Naive B cell (primary cell): ENCODE results near the gene ZNF586. TPM values are rescaled to one million over a fixed set of nuclear protein-coding genes. Genes with fewer than 3 reads are reported as not detected.
A peak's percentile ranks its signal among the peaks of the same experiment; 100 is the strongest.
"Not testable (repeated sequence)": the region's sequence is repeated elsewhere in the genome, so short reads cannot be mapped to it uniquely, and the experiment has no call there.

ENCODE experiments used
- ATAC-seq, 2 donors: fragments of 150-1000 bp; cut with Tn5 transposase; 2 replicates each; pipeline ENCODE4 v1.10.0; 2021; ENCODE audit warnings: low read depth in 2 of 2, mild to moderate bottlenecking in 2 of 2, moderate library complexity in 2 of 2
- DNase-seq: peaks from one replicate; pipeline ENCODE4 v3.0.0; 2022
- H3K27ac Mint-ChIP-seq, 6 donors: one replicate each; pipeline ENCODE4 v1.8.0; 2020 to 2022; ENCODE audit warnings: mild to moderate bottlenecking in 6 of 6, mixed read lengths in 6 of 6, moderate library complexity in 5 of 6, inconsistent platforms in 2 of 6
- H3K27me3 Mint-ChIP-seq, 3 donors: one replicate each; pipeline ENCODE4 v1.8.0; 2021 to 2022; ENCODE audit warnings: mixed read lengths in 3 of 3, mild to moderate bottlenecking in 1 of 3
- H3K36me3 Mint-ChIP-seq, 2 donors: one replicate each; pipeline ENCODE4 v1.8.0; 2020 to 2022; ENCODE audit warnings: mixed read lengths in 2 of 2, inconsistent platforms in 1 of 2, mild to moderate bottlenecking in 1 of 2
- H3K4me1 Mint-ChIP-seq, 3 donors: one replicate each; pipeline ENCODE4 v1.8.0; 2020 to 2022; ENCODE audit warnings: mixed read lengths in 3 of 3, inconsistent platforms in 1 of 3, mild to moderate bottlenecking in 1 of 3, moderate library complexity in 1 of 3
- H3K4me3 Mint-ChIP-seq, 8 donors: one replicate each; pipeline ENCODE4 v1.8.0; 2020 to 2022; ENCODE audit warnings: mild to moderate bottlenecking in 8 of 8, mixed read lengths in 8 of 8, moderate library complexity in 8 of 8, inconsistent platforms in 2 of 8
- H3K9me3 Mint-ChIP-seq, 7 donors: one replicate each; pipeline ENCODE4 v1.8.0; 2020 to 2022; ENCODE audit warnings: mixed read lengths in 7 of 7, mild to moderate bottlenecking in 5 of 7, inconsistent platforms in 2 of 7, moderate library complexity in 1 of 7
- polyA plus RNA-seq, 6 donors: library from polyadenylated mRNA; unstranded; fragments of 300-500 nt; fragmentation: Illumina TruSeq; gene quantifications; one replicate each; pipeline ENCODE4 v1.2.3, GENCODE V29; 2021; ENCODE audit warnings: low read depth in 6 of 6

ZNF586 gene
- polyA plus RNA-seq, 6 donors from 2014 or later: 17.1 to 29.8 (median 24.1) TPM

DNA sequence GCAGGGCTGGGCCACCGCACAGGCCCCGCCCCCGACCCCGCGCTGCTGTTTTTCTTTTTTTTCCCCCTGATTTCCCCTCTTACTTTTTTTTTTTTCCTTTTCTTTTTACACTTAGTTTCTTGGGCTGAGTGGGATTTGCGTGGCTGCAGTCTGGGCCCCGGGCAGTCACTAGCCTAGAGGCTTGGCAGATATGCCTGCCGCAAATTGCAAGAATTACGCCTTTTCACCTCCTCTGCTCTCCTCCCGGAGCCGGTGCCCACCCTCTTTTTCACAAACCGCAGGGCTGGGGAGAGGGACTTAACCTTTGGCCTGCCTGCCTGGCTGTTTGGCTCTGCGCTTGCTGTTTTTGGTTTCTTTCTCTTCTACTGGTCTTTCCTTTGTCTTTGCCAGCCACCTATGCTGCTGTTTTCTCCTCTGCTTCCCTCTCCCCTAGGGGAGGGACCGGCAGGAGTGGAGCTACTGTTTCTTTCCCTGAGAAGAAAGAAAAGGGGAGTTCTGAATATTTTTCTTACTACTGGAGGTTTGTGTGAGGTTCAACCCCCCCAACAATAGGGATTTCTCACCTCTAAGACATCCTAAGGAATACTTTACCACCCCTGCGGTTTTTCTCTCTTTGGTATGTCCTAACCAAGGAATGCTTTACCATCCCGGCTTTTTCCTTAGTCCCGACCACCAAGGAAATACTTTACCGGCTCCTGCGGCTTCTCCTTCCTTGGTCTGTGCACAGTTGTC, 34.3 kb downstream of the ZNF586 start:
- Mint-ChIP-seq H3K4me3 (peak overlapping the region; percentile 83 to 97 (median 88)), H3K4me1 (peaks cover 34 to 56% (median 52%) of the 10 kb centered on the region in 3 donors), H3K9me3 (no peaks in the 10 kb centered on the region), H3K27me3 (no peaks in the 10 kb centered on the region), H3K36me3 (no peaks in the 10 kb centered on the region), H3K27ac (peak overlapping the region; percentile 44 to 96 (median 92))
- peak; percentile 9 for DNase-seq
- peak; percentile 21 to 23 for ATAC-seq

DNA sequence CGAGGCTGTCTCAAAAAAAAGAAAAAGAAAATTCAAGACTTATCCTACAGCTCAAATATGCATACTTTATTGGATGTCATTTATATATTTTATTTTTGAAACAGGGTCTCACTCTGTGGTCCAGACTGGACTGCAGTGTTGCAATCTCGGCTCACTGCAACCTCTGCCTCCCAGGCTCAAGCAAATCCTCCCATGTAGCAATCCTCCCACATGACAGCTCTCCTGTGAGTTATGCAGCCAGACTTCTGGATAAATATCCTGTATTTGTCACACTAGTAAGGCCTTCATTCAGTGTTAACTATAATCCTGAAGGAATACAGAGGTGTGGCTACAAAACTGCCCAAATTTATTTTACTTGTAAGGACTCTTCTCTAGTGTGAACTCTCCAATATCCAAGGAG, 38.1 kb downstream of the ZNF586 start:
- DNase-seq (no peak), ATAC-seq (no peak)
- H3K9me3 Mint-ChIP-seq: no peaks in the 10 kb centered on the region
- peak overlapping the region in 1 of 6 donors; percentile 33 for H3K27ac Mint-ChIP-seq
- peaks cover 25 to 46% (median 36%) of the 10 kb centered on the region in 3 donors for H3K4me1 Mint-ChIP-seq
- no peaks in the 10 kb centered on the region for H3K27me3 Mint-ChIP-seq
- peaks cover 0 to 3% of the 10 kb centered on the region in 2 donors for H3K36me3 Mint-ChIP-seq
- no peak overlapping the region for H3K4me3 Mint-ChIP-seq

GRCh38 chr19:57810410-57811295, 41.2 kb downstream of the ZNF586 start:
- Mint-ChIP-seq H3K27ac (peak overlapping the region in 1 of 6 donors; percentile 37), H3K4me1 (peaks cover 34 to 49% (median 45%) of the 10 kb centered on the region in 3 donors)
- H3K36me3 Mint-ChIP-seq, ATAC-seq, H3K27me3 Mint-ChIP-seq, H3K4me3 Mint-ChIP-seq, DNase-seq, H3K9me3 Mint-ChIP-seq: not testable (repeated sequence)

GRCh38 chr19:57812226-57812625, 42.8 kb downstream of the ZNF586 start:
- H3K9me3 Mint-ChIP-seq: no peaks in the 10 kb centered on the region
- H3K27ac Mint-ChIP-seq: peak overlapping the region in 2 of 6 donors; percentile 7 to 76
- no peak for DNase-seq
- peaks cover 0 to 3% of the 10 kb centered on the region in 2 donors for H3K36me3 Mint-ChIP-seq
- peaks cover 37 to 48% (median 43%) of the 10 kb centered on the region in 3 donors for H3K4me1 Mint-ChIP-seq
- no peak for ATAC-seq
- H3K4me3 Mint-ChIP-seq: peak overlapping the region in 4 of 8 donors; percentile 2 to 80 (median 37)
- H3K27me3 Mint-ChIP-seq: no peaks in the 10 kb centered on the region

- peaks cover 37 to 48% (median 43%) of the 10 kb centered on the region in 3 donors for H3K4me1 Mint-ChIP-seq
- not testable (repeated sequence) for DNase-seq, H3K36me3 Mint-ChIP-seq, H3K9me3 Mint-ChIP-seq, ATAC-seq, H3K27me3 Mint-ChIP-seq
- H3K27ac Mint-ChIP-seq: peak overlapping the region in 5 of 6 donors; percentile 29 to 88 (median 72)
- peak overlapping the region; percentile 47 to 99 (median 86) for H3K4me3 Mint-ChIP-seq
Observed at GRCh38 chr19:57812975-57813820, 43.7 kb downstream of the ZNF586 start.

GRCh38 chr19:57813919-57814504, 44.5 kb downstream of the ZNF586 start:
- ATAC-seq: no peak
- no peak for DNase-seq
- Mint-ChIP-seq H3K27me3 (no peaks in the 10 kb centered on the region), H3K36me3 (peaks cover 0 to 3% of the 10 kb centered on the region in 2 donors), H3K27ac (peak overlapping the region; percentile 94 to 98 (median 96)), H3K4me3 (peak overlapping the region; percentile 91 to 99 (median 98)), H3K9me3 (no peaks in the 10 kb centered on the region), H3K4me1 (peaks cover 37 to 50% (median 43%) of the 10 kb centered on the region in 3 donors)

DNA sequence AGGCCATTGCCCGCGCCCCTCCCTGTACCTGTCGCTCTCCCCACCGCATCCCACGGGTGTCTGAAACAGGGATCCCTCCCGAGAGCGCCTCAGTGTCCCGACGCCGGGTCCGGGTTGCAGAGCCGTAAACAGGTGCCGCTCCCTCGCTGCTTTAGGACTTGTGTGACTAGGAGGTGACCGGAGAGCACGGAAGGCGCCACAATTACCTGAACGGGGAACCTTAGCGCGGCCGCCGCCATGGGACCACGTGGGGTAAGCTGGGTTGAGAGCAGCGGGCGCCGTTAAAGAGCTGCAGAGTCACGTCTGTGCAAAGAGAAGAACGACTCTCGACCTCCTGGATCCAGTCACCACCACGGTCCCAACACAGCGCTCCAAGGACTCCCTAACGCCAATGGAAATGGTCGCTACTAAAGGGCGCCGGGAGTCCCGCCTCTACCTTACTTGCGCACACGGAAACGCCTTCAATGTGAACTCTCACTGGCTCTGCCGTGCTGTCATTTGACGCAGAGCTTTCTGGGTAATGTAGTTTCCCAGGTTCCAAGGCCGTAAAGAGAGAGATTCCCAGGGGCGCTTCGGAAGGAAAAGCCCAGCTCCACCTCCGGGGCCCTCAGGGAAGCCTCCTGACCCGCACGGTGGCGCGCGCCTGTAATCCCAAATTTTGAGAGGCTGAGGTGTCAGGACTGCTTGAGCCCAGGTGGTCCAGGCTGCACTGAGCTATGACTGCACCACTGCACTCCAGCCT, 45.2 kb downstream of the ZNF586 start, which contains the start of gene ZNF552:
ZNF552 (minus strand) TSS at position 409 of the 742 bp plus-strand sequence; CDS start at position 239, 170 bp downstream.
- Mint-ChIP-seq H3K27me3 (no peaks in the 10 kb centered on the region), H3K27ac (peak within 1 kb of the TSS; percentile 94 to 98 (median 96))

GRCh38 chr19:57815247-57816075, 46.0 kb downstream of the ZNF586 start:
- peak overlapping the region; percentile 91 to 99 (median 98) for H3K4me3 Mint-ChIP-seq
- no peaks in the 10 kb centered on the region for H3K27me3 Mint-ChIP-seq
- no peaks in the 10 kb centered on the region for H3K36me3 Mint-ChIP-seq
- peaks cover 44 to 54% (median 48%) of the 10 kb centered on the region in 3 donors for H3K4me1 Mint-ChIP-seq
- no peaks in the 10 kb centered on the region for H3K9me3 Mint-ChIP-seq
- ATAC-seq: no peak
- DNase-seq: no peak
- H3K27ac Mint-ChIP-seq: peak overlapping the region; percentile 94 to 98 (median 96)

More for the DNA sequence above, 45.2 kb downstream of the ZNF586 start, which contains the start of gene ZNF552:
- peak; percentile 78 to 79 for ATAC-seq
- peak within 1 kb of the TSS; percentile 91 to 99 (median 98) for H3K4me3 Mint-ChIP-seq
- DNase-seq: peak; percentile 70
- H3K4me1 Mint-ChIP-seq: peaks cover 41 to 50% (median 48%) of the 10 kb centered on the region in 3 donors
- no peaks in the 10 kb centered on the region for H3K36me3 Mint-ChIP-seq
- no peaks in the 10 kb centered on the region for H3K9me3 Mint-ChIP-seq

- Mint-ChIP-seq H3K4me1 (peaks cover 50 to 66% (median 53%) of the 10 kb centered on the region in 3 donors), H3K27me3 (no peaks in the 10 kb centered on the region), H3K9me3 (no peaks in the 10 kb centered on the region), H3K27ac (no peak overlapping the region), H3K36me3 (no peaks in the 10 kb centered on the region), H3K4me3 (peak overlapping the region in 3 of 8 donors; percentile 42 to 82 (median 59))
- DNase-seq: no peak
- ATAC-seq: no peak
Observed at GRCh38 chr19:57816652-57817051, 47.2 kb downstream of the ZNF586 start.

DNA sequence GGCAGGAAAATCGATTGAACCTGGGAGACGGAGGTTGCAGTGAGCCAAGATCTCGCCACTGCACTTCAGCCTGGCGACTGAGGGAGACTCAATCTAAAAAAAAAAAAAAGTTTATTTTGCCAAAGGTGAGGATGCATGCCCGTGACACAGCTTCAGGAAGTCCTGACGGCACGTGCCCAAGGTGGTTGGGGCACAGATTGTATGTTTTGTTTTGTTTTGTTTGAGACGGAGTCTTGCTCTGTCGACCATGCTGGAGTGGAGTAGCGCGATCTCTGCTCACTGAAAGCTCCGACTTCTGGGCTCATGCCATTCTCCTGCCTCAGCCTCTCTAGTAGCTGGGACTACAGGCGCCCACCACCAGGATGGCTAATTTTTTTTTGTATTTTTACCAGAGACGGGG, 48.5 kb downstream of the ZNF586 start:
- peak overlapping the region in 3 of 6 donors; percentile 7 to 69 (median 31) for H3K27ac Mint-ChIP-seq
- H3K9me3 Mint-ChIP-seq: no peaks in the 10 kb centered on the region
- H3K27me3 Mint-ChIP-seq: no peaks in the 10 kb centered on the region
- DNase-seq (no peak), ATAC-seq (no peak)
- H3K36me3 Mint-ChIP-seq: no peaks in the 10 kb centered on the region
- H3K4me1 Mint-ChIP-seq: peaks cover 47 to 69% (median 53%) of the 10 kb centered on the region in 3 donors
- H3K4me3 Mint-ChIP-seq: peak overlapping the region; percentile 15 to 98 (median 62)

DNA sequence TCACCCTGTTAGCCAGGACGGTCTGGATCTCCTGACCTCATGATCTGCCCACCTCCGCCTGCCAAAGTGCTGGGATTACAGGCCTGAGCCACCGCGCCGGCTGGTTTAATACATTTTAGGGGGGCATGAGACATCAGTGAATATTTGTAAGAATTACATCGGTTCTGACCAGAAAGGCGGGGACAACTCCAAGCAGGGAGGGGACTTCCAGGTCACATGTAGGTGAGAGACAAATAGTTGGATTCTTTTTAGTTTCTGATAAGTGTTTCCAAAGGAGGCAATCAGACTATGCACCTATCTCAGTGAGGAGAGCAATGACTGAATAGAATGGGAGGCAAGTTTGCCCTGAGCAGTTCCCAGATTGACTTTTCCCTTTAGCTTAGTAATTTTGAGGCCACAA, 48.9 kb downstream of the ZNF586 start:
- Mint-ChIP-seq H3K9me3 (no peaks in the 10 kb centered on the region), H3K27ac (peak overlapping the region in 3 of 6 donors; percentile 7 to 39 (median 31)), H3K4me1 (peaks cover 48 to 67% (median 53%) of the 10 kb centered on the region in 3 donors), H3K27me3 (no peaks in the 10 kb centered on the region), H3K36me3 (no peaks in the 10 kb centered on the region), H3K4me3 (peak overlapping the region; percentile 21 to 98 (median 60))
- DNase-seq (no peak), ATAC-seq (no peak)
